GM19193 (cell line): Measurements from ENCODE around the gene MASP2.

ENCODE experiments used
- POLR2A ChIP-seq: IDR thresholded peaks from 4 replicates; pipeline ENCODE4 v1.6.1; 2011; ENCODE audit not compliant: insufficient read depth, insufficient read length; ENCODE audit errors: extremely low read depth

The MASP2 gene

DNA sequence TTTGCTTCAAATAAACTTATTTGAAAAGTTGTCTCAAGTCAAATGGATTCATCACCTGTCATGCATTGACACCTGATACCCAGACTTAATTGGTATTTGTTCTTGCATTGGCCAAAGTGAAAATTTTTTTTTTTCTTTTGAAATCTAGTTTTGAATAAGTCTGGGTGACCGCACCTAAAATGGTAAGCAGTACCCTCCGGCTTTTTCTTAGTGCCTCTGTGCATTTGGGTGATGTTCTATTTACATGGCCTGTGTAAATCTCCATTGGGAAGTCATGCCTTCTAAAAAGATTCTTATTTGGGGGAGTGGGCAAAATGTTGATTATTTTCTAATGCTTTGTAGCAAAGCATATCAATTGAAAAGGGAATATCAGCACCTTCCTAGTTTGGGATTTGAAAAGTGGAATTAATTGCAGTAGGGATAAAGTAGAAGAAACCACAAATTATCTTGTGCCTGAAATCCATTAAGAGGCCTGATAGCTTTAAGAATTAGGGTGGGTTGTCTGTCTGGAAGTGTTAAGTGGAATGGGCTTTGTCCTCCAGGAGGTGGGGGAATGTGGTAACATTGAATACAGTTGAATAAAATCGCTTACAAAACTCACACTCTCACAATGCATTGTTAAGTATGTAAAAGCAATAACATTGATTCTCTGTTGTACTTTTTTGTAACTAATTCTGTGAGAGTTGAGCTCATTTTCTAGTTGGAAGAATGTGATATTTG is 22.7 kb downstream of the MASP2 start:
- no peak for TF ChIP-seq POLR2A

DNA sequence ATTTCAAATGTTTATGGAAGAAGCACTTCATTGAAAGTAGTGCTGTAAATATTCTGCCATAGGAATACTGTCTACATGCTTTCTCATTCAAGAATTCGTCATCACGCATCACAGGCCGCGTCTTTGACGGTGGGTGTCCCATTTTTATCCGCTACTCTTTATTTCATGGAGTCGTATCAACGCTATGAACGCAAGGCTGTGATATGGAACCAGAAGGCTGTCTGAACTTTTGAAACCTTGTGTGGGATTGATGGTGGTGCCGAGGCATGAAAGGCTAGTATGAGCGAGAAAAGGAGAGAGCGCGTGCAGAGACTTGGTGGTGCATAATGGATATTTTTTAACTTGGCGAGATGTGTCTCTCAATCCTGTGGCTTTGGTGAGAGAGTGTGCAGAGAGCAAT is 23.8 kb downstream of the MASP2 start:
- no peak for TF ChIP-seq POLR2A

DNA sequence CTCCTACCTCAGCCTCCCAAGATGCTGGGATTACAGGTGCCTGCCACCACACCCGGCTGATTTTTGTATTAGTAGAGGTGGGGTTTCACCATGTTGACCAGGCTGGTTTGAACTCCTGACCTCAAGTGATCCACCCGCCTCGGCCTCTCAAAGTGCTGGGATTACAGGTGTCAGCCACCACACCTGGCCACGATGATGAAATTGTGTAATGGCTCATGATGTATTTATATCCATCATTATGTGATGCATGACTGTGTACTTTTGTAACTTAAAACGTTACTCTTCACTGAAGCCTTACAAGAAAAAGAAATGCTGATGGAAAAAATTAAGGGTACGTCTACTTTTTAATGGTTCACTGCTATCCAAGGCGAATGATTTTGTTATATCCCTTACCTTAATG is 27.1 kb downstream of the MASP2 start:
- no peak for TF ChIP-seq POLR2A

- TF ChIP-seq POLR2A, result no peak
These were observed 33.9 kb downstream of the MASP2 start for GRCh38 chr1:11013160-11013531.

GRCh38 chr1:11012260-11013159 is 34.5 kb downstream of the MASP2 start, which contains the start of gene TARDBP:
TARDBP (plus strand) TSS chr1:11012654; CDS start chr1:11013728, 1,074 bp downstream.
- TF ChIP-seq POLR2A, result peak; percentile 91

GRCh38 chr1:11000526-11000925 is 46.5 kb downstream of the MASP2 start:
- no peak for TF ChIP-seq POLR2A

GRCh38 chr1:10996100-10996499 is 50.9 kb downstream of the MASP2 start:
- TF ChIP-seq POLR2A, result no peak

DNA sequence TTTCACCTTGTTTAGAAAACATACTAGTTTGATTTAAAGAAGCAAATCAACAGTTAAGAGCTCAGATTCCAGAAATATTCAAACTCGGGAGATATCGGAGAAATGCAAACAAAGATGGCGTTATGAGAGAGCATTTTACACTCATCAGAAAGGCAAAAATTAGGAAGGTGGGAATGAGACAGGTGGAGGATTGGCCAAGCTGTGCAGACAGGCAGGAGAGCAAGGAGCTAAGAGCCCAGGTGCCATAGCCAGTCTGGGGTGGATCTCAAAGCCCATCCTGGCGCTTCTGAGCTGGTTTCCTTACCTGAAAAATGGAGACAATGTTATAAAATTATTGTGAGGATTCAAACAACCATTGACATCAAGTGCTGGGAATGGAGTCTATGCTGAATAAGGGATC is 54.2 kb downstream of the MASP2 start:
- TF ChIP-seq POLR2A, result no peak

GRCh38 chr1:10990828-10991227 is 56.2 kb downstream of the MASP2 start:
- TF ChIP-seq POLR2A, result no peak

- TF ChIP-seq POLR2A, result no peak
These were observed 57.9 kb downstream of the MASP2 start for GRCh38 chr1:10989095-10989494.

- TF ChIP-seq POLR2A, result no peak
These were observed 59.1 kb downstream of the MASP2 start for GRCh38 chr1:10987840-10988417.

DNA sequence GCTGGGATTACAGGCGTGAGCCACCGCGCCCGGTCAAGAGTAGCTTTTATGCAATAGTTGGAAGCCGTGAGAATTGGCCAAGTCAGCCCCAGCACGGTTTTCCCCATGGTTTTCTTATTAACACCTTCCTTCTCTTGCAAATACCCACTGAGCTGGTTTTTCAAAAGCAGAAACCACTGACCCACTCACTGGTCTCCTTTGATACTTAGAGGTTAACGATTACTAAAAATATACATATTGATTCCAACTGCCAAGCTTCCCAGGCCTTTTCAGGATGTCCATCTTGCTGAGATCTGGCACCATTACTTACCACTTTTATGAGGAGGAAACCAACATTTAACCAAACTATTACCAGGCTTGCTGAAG is 60.5 kb downstream of the MASP2 start:
- no peak for TF ChIP-seq POLR2A

DNA sequence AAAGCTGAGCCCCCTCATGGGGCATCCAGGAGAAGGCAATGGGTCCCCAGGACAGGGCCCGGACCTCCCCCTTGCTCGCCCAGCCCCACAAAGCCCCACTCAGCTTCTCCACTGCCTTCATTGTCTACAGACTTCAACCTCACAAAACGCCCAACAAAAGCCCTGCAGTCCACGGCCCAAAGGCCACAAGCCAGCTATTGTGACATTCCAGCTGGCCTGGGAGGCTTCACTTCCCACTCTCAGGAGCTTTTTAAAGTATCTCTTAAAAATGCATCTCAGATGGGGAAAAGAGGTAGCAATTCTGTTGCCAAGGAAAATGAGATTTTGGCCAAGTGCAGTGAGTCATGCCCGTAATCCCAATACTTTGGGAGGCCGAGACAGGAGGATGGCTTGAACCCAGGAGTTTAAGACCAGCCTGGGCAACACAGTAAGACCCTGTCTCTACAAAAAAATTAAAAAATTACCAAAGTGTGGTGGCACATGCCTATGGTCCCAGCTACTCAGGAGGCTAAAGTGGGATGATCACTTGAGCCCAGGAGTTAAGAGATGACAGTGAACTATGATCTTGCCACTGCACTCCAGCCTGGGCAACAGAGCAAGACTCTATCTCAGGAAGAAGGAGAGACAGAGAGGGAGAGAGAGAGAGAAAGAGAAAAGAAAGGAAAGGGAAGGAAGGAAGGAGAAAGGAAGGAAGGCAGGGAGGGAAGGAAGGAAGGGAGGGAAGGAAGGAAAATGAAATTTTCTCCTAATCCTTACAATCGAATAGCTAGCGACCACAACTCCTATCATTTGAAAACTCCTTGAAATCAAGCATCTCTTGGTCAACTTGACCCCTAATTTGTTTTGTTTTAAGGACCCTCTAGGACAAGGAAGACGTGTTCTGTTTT is 66.0 kb downstream of the MASP2 start:
- TF ChIP-seq POLR2A, result no peak

DNA sequence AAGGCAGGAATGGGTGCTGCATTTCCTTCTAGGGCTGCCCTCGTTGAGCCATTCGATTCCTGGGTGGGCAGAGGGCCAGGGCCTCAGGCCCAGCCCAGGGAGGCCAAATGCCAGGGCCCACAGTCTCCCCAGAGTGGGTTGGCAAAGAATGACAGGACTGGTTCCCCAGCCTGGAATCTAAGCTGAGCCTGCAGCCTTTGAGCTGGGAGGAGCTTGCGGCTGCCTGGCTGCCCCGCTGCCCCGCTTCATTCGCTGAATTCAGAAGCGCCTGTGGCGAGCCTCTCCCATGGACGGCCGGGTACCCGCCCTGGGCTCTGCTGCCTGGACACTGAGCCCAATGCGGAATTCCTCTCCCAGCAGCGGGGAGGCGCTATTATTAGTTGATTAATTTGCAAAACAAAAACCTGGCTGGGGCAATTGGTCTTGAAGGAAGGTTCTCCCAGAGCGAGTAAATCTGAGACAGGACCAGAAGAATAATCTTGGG is 66.9 kb downstream of the MASP2 start:
- no peak for TF ChIP-seq POLR2A
